Adrenal gland (tissue), 12 donors: ENCODE results near the gene METTL3. TPM values are rescaled to one million over a fixed set of nuclear protein-coding genes. Genes with fewer than 3 reads are reported as not detected.

Experiments used
- DNase-seq, 7 donors: peaks; one replicate each; pipeline ENCODE4 v3.0.0-alpha.2; 2019 to 2020
- H3K27ac ChIP-seq, 5 donors: fragments of 200-600 bp; sonication (generic) in 4 of 5; 1 replicate in 3 of 5; 2 replicates in 2 of 5; pipeline versions ENCODE4 v1.5.1 to v1.8.0; 2016 to 2020; ENCODE audit warnings: mild to moderate bottlenecking in 1 of 5
- H3K27me3 ChIP-seq: fragments of 200-600 bp; 2 replicates; pipeline ENCODE4 v1.8.0; 2021
- H3K36me3 ChIP-seq, 2 donors: fragments of 200-600 bp; replicated peaks in 1 of 2; 1 replicate in 1 of 2; 2 replicates in 1 of 2; pipeline versions ENCODE4 v1.5.1 to v1.8.0; 2018 to 2022
- H3K4me1 ChIP-seq, 2 donors: fragments of 200-600 bp; replicated peaks in 1 of 2; 1 replicate in 1 of 2; 2 replicates in 1 of 2; pipeline versions ENCODE4 v1.5.1 to v1.8.0; 2018 to 2021
- H3K4me3 ChIP-seq, 4 donors: fragments of 200-600 bp; sonication (generic) in 3 of 4; one replicate each; pipeline ENCODE4 v1.5.1; 2016 to 2018
- H3K9me3 ChIP-seq, 3 donors: fragments of 200-600 bp; sonication (generic) in 1 of 3; replicated peaks in 1 of 3; 1 replicate in 2 of 3; 2 replicates in 1 of 3; pipeline versions ENCODE4 v1.5.1 to v1.8.0; 2016 to 2021
- POLR2A ChIP-seq, 2 donors: fragments of 450-650 bp; IDR thresholded peaks; one replicate each; pipeline ENCODE4 v1.6.1; 2017; ENCODE audit warnings: antibody characterized with exemption in 2 of 2, mild to moderate bottlenecking in 2 of 2, moderate library complexity in 1 of 2
- WGBS, 4 donors: extraction: QIAGEN DNeasy Blood & Tissue Kit in 2 of 4; methylation state at CpG; one replicate each; pipeline versions ENCODE4 v1.1.5 to v1.1.7; 2013 to 2017; 5-methylcytosine and 5-hydroxymethylcytosine counted together
- intact Hi-C, 2 donors: fragments of 100-400 bp; cut with DNase I; formaldehyde crosslinking; loops; one replicate each; pipeline versions ENCODE4 v1.14.1 to v1.15.0; 2022 to 2023
- polyA plus RNA-seq, 3 donors: library from polyadenylated mRNA; stranded (reverse); fragments of 200-250 nt in 2 of 3; fragments of 350-450 nt in 1 of 3; fragmentation: Illumina TruSeq in 1 of 3; extraction: RNeasy Lipid Tissue Mini Kit (QIAGEN cat#74804) in 1 of 3; gene quantifications; one replicate each; pipeline ENCODE4 v1.2.3, GENCODE V29; 2013 to 2014
- total RNA-seq, 9 donors: library from RNA; depleted of rRNA in 4 of 9; stranded (reverse); fragments of >200 nt in 4 of 9; fragments of 120-200 nt in 1 of 9; fragmentation: NEBNext Ultra II Directional in 1 of 9; extraction: Animal tissue kit (Norgen Biotek cat#: 25700) in 1 of 9; gene quantifications; one replicate each; pipeline versions ENCODE4 v1.1.0 to v1.2.4, GENCODE V29; 2013 to 2023
- TF ChIP-seq, protein P1 (sequence below), 6 experiments: fragments of 450-650 bp in 4 of 6; fragments of 200-600 bp in 2 of 6; sonication (generic) in 1 of 6; IDR thresholded peaks; 1 replicate in 5 of 6; 2 replicates in 1 of 6; pipeline versions ENCODE4 v1.5.1 to v1.8.0; 2016 to 2021; ENCODE audit warnings: antibody characterized with exemption in 6 of 6, mild to moderate bottlenecking in 2 of 6, moderate library complexity in 1 of 6
- donor health status: healthy with polysubstance abuse.
- donor health status: Bipolar disorder and iron deficiency.
- donor health status: DM: yes; HTN: yes; CAD: no.
- donor health status: DM: no; HTN: no; CAD: no.
- donor health status: DM: no; HTN: no; CAD: no.
- donor health status: DM: yes; HTN: yes; CAD: no.

METTL3 gene
- total and polyA plus RNA-seq, 12 donors, result 30.2 to 81.6 (median 48.9) TPM

GRCh38 chr14:21467616-21468015 is 43.5 kb downstream of the METTL3 start:
- no peak for DNase-seq
- 73 to 83% (median 79%) methylated on average over 1 of the region's 1 CpG for WGBS, 4 donors
- Histone ChIP-seq H3K27me3 (no peaks in the 10 kb centered on the region), H3K36me3 (peaks cover 0 to 59% of the 10 kb centered on the region in 2 donors), H3K9me3 (no peaks in the 10 kb centered on the region), H3K4me3 (no peak overlapping the region), H3K4me1 (no peaks in the 10 kb centered on the region), H3K27ac (no peak overlapping the region)
- TF ChIP-seq, protein P1, sequence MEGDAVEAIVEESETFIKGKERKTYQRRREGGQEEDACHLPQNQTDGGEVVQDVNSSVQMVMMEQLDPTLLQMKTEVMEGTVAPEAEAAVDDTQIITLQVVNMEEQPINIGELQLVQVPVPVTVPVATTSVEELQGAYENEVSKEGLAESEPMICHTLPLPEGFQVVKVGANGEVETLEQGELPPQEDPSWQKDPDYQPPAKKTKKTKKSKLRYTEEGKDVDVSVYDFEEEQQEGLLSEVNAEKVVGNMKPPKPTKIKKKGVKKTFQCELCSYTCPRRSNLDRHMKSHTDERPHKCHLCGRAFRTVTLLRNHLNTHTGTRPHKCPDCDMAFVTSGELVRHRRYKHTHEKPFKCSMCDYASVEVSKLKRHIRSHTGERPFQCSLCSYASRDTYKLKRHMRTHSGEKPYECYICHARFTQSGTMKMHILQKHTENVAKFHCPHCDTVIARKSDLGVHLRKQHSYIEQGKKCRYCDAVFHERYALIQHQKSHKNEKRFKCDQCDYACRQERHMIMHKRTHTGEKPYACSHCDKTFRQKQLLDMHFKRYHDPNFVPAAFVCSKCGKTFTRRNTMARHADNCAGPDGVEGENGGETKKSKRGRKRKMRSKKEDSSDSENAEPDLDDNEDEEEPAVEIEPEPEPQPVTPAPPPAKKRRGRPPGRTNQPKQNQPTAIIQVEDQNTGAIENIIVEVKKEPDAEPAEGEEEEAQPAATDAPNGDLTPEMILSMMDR (IDR thresholded peaks at IDR 0.05), result no peak
- TF ChIP-seq POLR2A (IDR thresholded peaks at IDR 0.05), result no peak
- intact Hi-C loops, result no loop called here

- 0 to 1% (median 0%) methylated on average over 29 to 36 of the region's 36 CpGs for WGBS, 4 donors
- intact Hi-C loops, result no loop called here
Measured at GRCh38 chr14:21455912-21456667, 55.0 kb downstream of the METTL3 start, which contains the start of gene CHD8. TSS of gene CHD8 (minus strand) at chr14:21456123. CDS start at chr14:21431643, 24,480 bp downstream.

DNA sequence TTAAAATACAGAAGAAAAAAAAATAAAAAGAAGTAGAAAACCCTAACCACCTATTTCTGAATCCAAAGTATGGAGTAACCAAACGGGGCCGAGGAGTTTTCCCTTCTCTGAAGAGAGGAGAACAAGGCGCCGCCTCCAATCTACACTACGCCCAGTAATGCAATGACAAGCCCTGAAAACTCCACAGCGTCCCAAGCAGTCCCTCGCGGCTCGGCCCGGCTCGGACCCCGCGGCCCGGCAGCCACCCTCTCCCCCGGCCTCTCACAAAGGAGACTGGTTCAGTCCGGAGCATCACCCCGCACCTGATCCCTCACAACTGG is 55.6 kb downstream of the METTL3 start:
- intact Hi-C loops, result no loop called here
- WGBS, 4 donors, result 0 to 1% (median 0%) methylated on average over 8 to 17 of the region's 17 CpGs
- DNase-seq, result no peak
- peak overlapping the region; percentile 41 to 98 (median 83) for H3K27ac ChIP-seq
- peak overlapping the region; percentile 24 to 87 (median 60) for H3K4me3 ChIP-seq
- H3K36me3 ChIP-seq, result peaks cover 0 to 10% of the 10 kb centered on the region in 2 donors
- no peaks in the 10 kb centered on the region for H3K27me3 ChIP-seq
- no peaks in the 10 kb centered on the region for H3K9me3 ChIP-seq
- H3K4me1 ChIP-seq, result peaks cover 9 to 21% of the 10 kb centered on the region in 2 donors
- TF ChIP-seq, protein P1 (IDR thresholded peaks at IDR 0.05), result no peak
- no peak for TF ChIP-seq POLR2A (IDR thresholded peaks at IDR 0.05)

More at GRCh38 chr14:21455912-21456667, 55.0 kb downstream of the METTL3 start, which contains the start of gene CHD8:
- TF ChIP-seq POLR2A (IDR thresholded peaks at IDR 0.05), result peak; percentile 67 to 93
- TF ChIP-seq, protein P1 (IDR thresholded peaks at IDR 0.05), result peak; percentile 20 to 64 (median 56)
- Histone ChIP-seq H3K9me3 (no peaks in the 10 kb centered on the region), H3K27ac (peak within 1 kb of the TSS; percentile 66 to 99 (median 98)), H3K36me3 (peaks cover 0 to 15% of the 10 kb centered on the region in 2 donors), H3K27me3 (no peaks in the 10 kb centered on the region), H3K4me3 (peak within 1 kb of the TSS; percentile 49 to 92 (median 82)), H3K4me1 (peaks cover 9 to 18% of the 10 kb centered on the region in 2 donors)
- DNase-seq, result peak; percentile 99 to 100 (median 100)

GRCh38 chr14:21454843-21455544 is 56.1 kb downstream of the METTL3 start:
- Histone ChIP-seq H3K4me1 (peaks cover 9 to 26% of the 10 kb centered on the region in 2 donors), H3K36me3 (peaks cover 0 to 4% of the 10 kb centered on the region in 2 donors), H3K27ac (peak overlapping the region in 3 of 5 donors; percentile 41 to 98 (median 67)), H3K27me3 (no peaks in the 10 kb centered on the region), H3K4me3 (peak overlapping the region in 3 of 4 donors; percentile 49 to 87 (median 71)), H3K9me3 (no peaks in the 10 kb centered on the region)
- TF ChIP-seq, protein P1 (IDR thresholded peaks at IDR 0.05), result no peak
- peak in 1 of 2 donors; percentile 4 for TF ChIP-seq POLR2A (IDR thresholded peaks at IDR 0.05)
- 20 to 24% (median 22%) methylated on average over 15 of the region's 15 CpGs for WGBS, 4 donors
- intact Hi-C loops, result no loop called here
- DNase-seq, result peak in 1 of 7 donors; percentile 9
